Measurements from ENCODE around the gene NRTN.

Gene NRTN

GRCh38 chr19:5814852-5815246 is 10.0 kb downstream of the NRTN start:
- TF ChIP-seq RARB (CRISPR knock-in tag; IDR thresholded peaks at IDR 0.05): no peak
- no peak for TF ChIP-seq ZFP30 (CRISPR knock-in tag; IDR thresholded peaks at IDR 0.05)
- TF ChIP-seq TCF4 (CRISPR knock-in tag; IDR thresholded peaks at IDR 0.05; ENCODE audit: borderline replicate concordance): no peak
- no peak for TF ChIP-seq TSHZ2 (CRISPR knock-in tag; IDR thresholded peaks at IDR 0.05)
- no peak for TF ChIP-seq GLIS3 (CRISPR knock-in tag; IDR thresholded peaks at IDR 0.05)
- TF ChIP-seq TOX (CRISPR knock-in tag; IDR thresholded peaks at IDR 0.05; ENCODE audit: borderline replicate concordance): no peak
- TF ChIP-seq SNAI2 (CRISPR knock-in tag; IDR thresholded peaks at IDR 0.05): no peak
- no peak for TF ChIP-seq PATZ1 (CRISPR knock-in tag; IDR thresholded peaks at IDR 0.05; ENCODE audit: borderline replicate concordance)
- no peak for TF ChIP-seq ZFP3 (CRISPR knock-in tag; IDR thresholded peaks at IDR 0.05)
- TF ChIP-seq BACH2 (CRISPR knock-in tag; IDR thresholded peaks at IDR 0.05; ENCODE audit: borderline replicate concordance): no peak
- TF ChIP-seq ESRRG (CRISPR knock-in tag; IDR thresholded peaks at IDR 0.05): no peak
- no peak for TF ChIP-seq CSRNP3 (CRISPR knock-in tag; IDR thresholded peaks at IDR 0.05)
- no peak for TF ChIP-seq CREB5 (CRISPR knock-in tag; IDR thresholded peaks at IDR 0.05; ENCODE audit: low read depth)
- TF ChIP-seq ISL1 (CRISPR knock-in tag; IDR thresholded peaks at IDR 0.05): no peak
- no peak for TF ChIP-seq ZNF565 (CRISPR knock-in tag; conservative IDR thresholded peaks at IDR 0.05; ENCODE audit: low read depth)
- TF ChIP-seq PPARA (CRISPR knock-in tag; IDR thresholded peaks at IDR 0.05; ENCODE audit: borderline replicate concordance): no peak
- no peak for TF ChIP-seq POU6F1 (CRISPR knock-in tag; IDR thresholded peaks at IDR 0.05; ENCODE audit: borderline replicate concordance, low read depth)
- ATAC-seq: peak; percentile 30; the same call in 2 of the 3 replicates

- no peak for ATAC-seq
- TF ChIP-seq CSRNP3 (CRISPR knock-in tag; IDR thresholded peaks at IDR 0.05) (no peak), ZFP3 (CRISPR knock-in tag; IDR thresholded peaks at IDR 0.05) (no peak), ZNF70 (CRISPR knock-in tag; IDR thresholded peaks at IDR 0.05) (no peak), CSDC2 (CRISPR knock-in tag; IDR thresholded peaks at IDR 0.05) (no peak), ESRRG (CRISPR knock-in tag; IDR thresholded peaks at IDR 0.05) (no peak), TOX (CRISPR knock-in tag; IDR thresholded peaks at IDR 0.05; ENCODE audit: borderline replicate concordance) (no peak), PATZ1 (CRISPR knock-in tag; IDR thresholded peaks at IDR 0.05; ENCODE audit: borderline replicate concordance) (no peak), ZNF8 (CRISPR knock-in tag; IDR thresholded peaks at IDR 0.05) (no peak), OSR1 (CRISPR knock-in tag; IDR thresholded peaks at IDR 0.05) (no peak), ZC3H10 (CRISPR knock-in tag; IDR thresholded peaks at IDR 0.05) (no peak), ARNTL (CRISPR knock-in tag; IDR thresholded peaks at IDR 0.05; ENCODE audit: borderline replicate concordance, low read depth) (no peak), TCF4 (CRISPR knock-in tag; IDR thresholded peaks at IDR 0.05; ENCODE audit: borderline replicate concordance) (no peak), GLIS3 (CRISPR knock-in tag; IDR thresholded peaks at IDR 0.05) (no peak)
These were observed 12.4 kb downstream of the NRTN start for GRCh38 chr19:5817218-5817617.

All from SK-N-SH treated with all-trans-retinoic acid at 6 μM for 48 hours (cell line).